Endothelial cell of umbilical vein (primary cell): ENCODE results near the gene UBE2G1.

Source experiments
- MAX ChIP-seq: IDR thresholded peaks from 2 replicates; pipeline ENCODE4 v1.6.1; 2011; ENCODE audit not compliant: insufficient read depth, insufficient read length
- POLR2A ChIP-seq: IDR thresholded peaks from 2 replicates; pipeline ENCODE4 v1.6.1; 2012; ENCODE audit warnings: low read depth, mild to moderate bottlenecking, control low read depth, low read length
- POLR2AphosphoS5 ChIP-seq: IDR thresholded peaks from 2 replicates; pipeline ENCODE4 v1.6.1; 2012; ENCODE audit warnings: low read depth, mild to moderate bottlenecking, control low read depth, low read length, moderate library complexity; ENCODE audit not compliant: insufficient read depth
- TF ChIP-seq, protein P1 (sequence below), 2 donors: IDR thresholded peaks; 1 replicate in 1 of 2; 2 replicates in 1 of 2; pipeline ENCODE4 v1.5.1; 2011; ENCODE audit warnings: low read length in 2 of 2, mild to moderate bottlenecking in 2 of 2, moderate library complexity in 2 of 2, control low read depth in 1 of 2, inconsistent platforms in 1 of 2, low read depth in 1 of 2; ENCODE audit not compliant: insufficient read depth in 1 of 2; ENCODE audit errors: extremely low read depth in 1 of 2

DNA sequence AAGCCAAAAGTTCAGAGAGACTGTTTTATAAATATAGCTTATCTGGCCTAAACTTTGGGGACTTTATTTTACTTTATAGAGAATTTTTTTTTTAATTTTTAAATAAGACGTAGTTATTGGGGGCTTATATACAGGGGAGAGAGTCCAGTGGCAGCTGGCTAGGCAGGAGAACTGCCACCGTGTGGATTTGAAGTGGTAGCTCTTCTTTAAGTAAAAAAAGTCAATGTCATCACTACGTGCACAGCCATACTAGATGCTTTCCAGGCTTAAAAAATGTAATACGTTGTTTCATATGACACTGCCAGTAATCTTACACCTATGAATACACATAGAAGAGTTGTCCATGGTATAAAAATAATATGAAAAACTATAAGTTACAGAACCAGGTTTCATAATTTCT is 70.8 kb downstream of the UBE2G1 start:
- TF ChIP-seq, protein P1, sequence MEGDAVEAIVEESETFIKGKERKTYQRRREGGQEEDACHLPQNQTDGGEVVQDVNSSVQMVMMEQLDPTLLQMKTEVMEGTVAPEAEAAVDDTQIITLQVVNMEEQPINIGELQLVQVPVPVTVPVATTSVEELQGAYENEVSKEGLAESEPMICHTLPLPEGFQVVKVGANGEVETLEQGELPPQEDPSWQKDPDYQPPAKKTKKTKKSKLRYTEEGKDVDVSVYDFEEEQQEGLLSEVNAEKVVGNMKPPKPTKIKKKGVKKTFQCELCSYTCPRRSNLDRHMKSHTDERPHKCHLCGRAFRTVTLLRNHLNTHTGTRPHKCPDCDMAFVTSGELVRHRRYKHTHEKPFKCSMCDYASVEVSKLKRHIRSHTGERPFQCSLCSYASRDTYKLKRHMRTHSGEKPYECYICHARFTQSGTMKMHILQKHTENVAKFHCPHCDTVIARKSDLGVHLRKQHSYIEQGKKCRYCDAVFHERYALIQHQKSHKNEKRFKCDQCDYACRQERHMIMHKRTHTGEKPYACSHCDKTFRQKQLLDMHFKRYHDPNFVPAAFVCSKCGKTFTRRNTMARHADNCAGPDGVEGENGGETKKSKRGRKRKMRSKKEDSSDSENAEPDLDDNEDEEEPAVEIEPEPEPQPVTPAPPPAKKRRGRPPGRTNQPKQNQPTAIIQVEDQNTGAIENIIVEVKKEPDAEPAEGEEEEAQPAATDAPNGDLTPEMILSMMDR (IDR thresholded peaks at IDR 0.05; ENCODE audit: extremely low read depth in 1 of 2, insufficient read depth in 1 of 2, low read depth in 1 of 2, low read length in 2 of 2): no peak
- TF ChIP-seq POLR2AphosphoS5 (no peak), POLR2A (no peak), MAX (no peak)
